Mesothelial cell of epicardium (in vitro differentiated cells): ENCODE data around the gene PCDH11Y. TPM values are rescaled to one million over a fixed set of nuclear protein-coding genes. Genes with fewer than 3 reads are reported as not detected.
A peak's percentile ranks its signal among the peaks of the same experiment; 100 is the strongest.
"Not testable (repeated sequence)": the region's sequence is repeated elsewhere in the genome, so short reads cannot be mapped to it uniquely, and the experiment has no call there.

Experiments
- DNase-seq, 2 experiments: peaks; one replicate each; pipeline ENCODE4 v3.0.0; 2021; ENCODE audit warnings: low spot score in 2 of 2; ENCODE audit not compliant: unreplicated experiment in 2 of 2
- H3K27ac Mint-ChIP-seq: 2 replicates; pipeline ENCODE4 v1.8.0; 2021; ENCODE audit warnings: mixed read lengths
- H3K27me3 Mint-ChIP-seq: 2 replicates; pipeline ENCODE4 v1.8.0; 2021; ENCODE audit warnings: low read depth, mixed read lengths
- H3K36me3 Mint-ChIP-seq: 2 replicates; pipeline ENCODE4 v1.8.0; 2021; ENCODE audit warnings: mixed read lengths
- H3K4me1 Mint-ChIP-seq: 2 replicates; pipeline ENCODE4 v1.8.0; 2021; ENCODE audit warnings: mixed read lengths
- H3K4me3 Mint-ChIP-seq: 2 replicates; pipeline ENCODE4 v1.8.0; 2021; ENCODE audit warnings: mild to moderate bottlenecking, moderate library complexity, mixed read lengths
- H3K9me3 Mint-ChIP-seq: 2 replicates; pipeline ENCODE4 v1.8.0; 2021; ENCODE audit warnings: mixed read lengths
- total RNA-seq: library from RNA; stranded (reverse); gene quantifications from 3 replicates; pipeline ENCODE4 v1.2.1, GENCODE V29; 2021

The PCDH11Y gene, protein sequence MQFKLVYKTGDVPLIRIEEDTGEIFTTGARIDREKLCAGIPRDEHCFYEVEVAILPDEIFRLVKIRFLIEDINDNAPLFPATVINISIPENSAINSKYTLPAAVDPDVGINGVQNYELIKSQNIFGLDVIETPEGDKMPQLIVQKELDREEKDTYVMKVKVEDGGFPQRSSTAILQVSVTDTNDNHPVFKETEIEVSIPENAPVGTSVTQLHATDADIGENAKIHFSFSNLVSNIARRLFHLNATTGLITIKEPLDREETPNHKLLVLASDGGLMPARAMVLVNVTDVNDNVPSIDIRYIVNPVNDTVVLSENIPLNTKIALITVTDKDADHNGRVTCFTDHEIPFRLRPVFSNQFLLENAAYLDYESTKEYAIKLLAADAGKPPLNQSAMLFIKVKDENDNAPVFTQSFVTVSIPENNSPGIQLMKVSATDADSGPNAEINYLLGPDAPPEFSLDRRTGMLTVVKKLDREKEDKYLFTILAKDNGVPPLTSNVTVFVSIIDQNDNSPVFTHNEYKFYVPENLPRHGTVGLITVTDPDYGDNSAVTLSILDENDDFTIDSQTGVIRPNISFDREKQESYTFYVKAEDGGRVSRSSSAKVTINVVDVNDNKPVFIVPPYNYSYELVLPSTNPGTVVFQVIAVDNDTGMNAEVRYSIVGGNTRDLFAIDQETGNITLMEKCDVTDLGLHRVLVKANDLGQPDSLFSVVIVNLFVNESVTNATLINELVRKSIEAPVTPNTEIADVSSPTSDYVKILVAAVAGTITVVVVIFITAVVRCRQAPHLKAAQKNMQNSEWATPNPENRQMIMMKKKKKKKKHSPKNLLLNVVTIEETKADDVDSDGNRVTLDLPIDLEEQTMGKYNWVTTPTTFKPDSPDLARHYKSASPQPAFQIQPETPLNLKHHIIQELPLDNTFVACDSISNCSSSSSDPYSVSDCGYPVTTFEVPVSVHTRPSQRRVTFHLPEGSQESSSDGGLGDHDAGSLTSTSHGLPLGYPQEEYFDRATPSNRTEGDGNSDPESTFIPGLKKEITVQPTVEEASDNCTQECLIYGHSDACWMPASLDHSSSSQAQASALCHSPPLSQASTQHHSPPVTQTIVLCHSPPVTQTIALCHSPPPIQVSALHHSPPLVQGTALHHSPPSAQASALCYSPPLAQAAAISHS (N-terminal part only)
- total RNA-seq: 0.69 to 2.7 TPM (median 1.6 TPM) in 3 replicates

DNA sequence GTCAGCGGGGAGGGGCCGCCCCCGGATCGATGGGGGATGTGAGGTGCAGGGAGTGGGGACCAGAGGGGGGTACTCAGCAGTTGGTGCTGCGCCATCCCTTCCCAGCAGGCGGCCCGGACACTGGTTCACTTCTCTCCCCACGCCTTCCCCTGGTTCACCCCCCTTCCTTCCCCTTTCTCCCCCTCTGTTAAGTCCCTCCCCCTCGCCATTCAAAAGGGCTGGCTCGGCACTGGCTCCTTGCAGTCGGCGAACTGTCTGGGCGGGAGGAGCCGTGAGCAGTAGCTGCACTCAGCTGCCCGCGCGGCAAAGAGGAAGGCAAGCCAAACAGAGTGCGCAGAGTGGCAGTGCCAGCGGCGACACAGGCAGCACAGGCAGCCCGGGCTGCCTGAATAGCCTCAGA lies at the start of gene PCDH11Y:
TSS of gene PCDH11Y (plus strand) at position 240 of the 400 bp plus-strand sequence. CDS start 56,804 bp downstream, outside the sequence.
- DNase-seq, H3K27me3 Mint-ChIP-seq, H3K27ac Mint-ChIP-seq, H3K9me3 Mint-ChIP-seq, H3K36me3 Mint-ChIP-seq, H3K4me3 Mint-ChIP-seq, H3K4me1 Mint-ChIP-seq: not testable (repeated sequence)

DNA sequence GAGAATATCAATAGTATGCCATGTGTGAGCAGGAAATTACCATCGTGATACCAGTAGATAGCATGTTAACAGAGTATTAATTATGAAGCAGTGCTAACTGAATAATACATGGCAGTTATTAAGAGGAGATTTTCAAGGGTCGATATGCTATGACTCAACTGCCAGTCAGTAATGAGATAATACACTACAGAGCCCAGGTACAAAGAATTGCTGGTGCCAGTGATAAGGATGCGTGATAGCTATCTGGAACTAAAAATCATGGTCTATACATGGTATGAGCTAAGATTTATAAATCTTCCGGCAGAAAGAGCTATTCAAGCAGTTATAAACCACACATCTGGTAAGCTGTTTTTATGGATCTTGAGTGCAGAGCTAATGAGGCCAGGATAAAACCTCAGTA lies 32.2 kb upstream of the PCDH11Y start:
- not testable (repeated sequence) for H3K27ac Mint-ChIP-seq, H3K9me3 Mint-ChIP-seq, H3K36me3 Mint-ChIP-seq, H3K27me3 Mint-ChIP-seq, H3K4me3 Mint-ChIP-seq, H3K4me1 Mint-ChIP-seq, DNase-seq

DNA sequence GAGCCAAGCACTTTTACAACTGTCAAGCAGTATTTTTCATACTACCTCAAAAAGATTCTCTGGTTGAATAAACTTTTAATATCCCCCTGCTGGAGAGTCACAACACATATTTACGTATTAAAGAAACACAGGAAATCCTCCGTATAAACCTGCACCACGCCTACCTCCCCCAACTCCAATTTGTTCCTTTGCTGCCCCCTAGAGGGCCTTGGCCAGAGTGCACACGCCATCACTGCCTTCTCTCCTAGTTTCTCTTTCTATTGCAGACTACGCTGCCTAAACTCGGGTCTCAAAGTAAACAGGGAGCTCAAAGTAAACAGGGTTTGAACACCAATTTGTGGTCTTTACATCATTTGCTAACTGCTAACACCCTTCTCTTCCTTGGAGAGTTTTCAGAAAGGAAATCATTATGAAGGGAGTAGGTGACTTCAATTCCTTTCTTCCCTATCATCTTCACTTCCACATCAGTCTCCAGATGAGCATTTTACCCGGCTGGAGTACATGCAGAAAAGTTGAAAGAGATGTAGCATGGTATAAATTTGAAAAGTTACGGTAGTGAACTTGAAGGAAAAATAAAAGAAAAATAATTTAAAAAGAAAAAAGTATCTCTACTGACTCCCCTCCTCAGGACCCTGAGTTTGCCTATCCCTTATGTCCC lies 8.2 kb upstream of the PCDH11Y start:
- H3K27me3 Mint-ChIP-seq, H3K27ac Mint-ChIP-seq, H3K4me3 Mint-ChIP-seq, DNase-seq, H3K36me3 Mint-ChIP-seq, H3K9me3 Mint-ChIP-seq, H3K4me1 Mint-ChIP-seq: not testable (repeated sequence)

DNA sequence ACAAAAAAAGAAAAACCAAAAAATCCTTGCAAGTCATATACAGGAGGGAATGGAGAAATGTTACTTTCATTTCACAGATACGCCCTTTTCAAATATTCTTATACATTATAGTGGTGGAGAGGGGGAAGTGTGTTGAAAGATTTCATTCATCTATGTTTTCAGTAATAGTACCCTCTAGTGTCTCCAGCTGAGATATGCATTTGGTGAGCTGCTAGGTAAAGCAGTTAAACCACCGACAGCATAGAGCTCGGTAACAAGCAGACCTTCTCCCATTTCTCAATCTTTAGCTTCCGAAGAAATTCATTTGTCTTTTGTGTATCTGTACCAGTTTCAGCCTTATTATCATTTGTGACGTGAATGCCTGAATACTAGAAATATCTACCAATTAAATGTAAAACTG lies 5.2 kb upstream of the PCDH11Y start:
- not testable (repeated sequence) for H3K9me3 Mint-ChIP-seq, DNase-seq, H3K27me3 Mint-ChIP-seq, H3K27ac Mint-ChIP-seq, H3K4me1 Mint-ChIP-seq, H3K36me3 Mint-ChIP-seq, H3K4me3 Mint-ChIP-seq

DNA sequence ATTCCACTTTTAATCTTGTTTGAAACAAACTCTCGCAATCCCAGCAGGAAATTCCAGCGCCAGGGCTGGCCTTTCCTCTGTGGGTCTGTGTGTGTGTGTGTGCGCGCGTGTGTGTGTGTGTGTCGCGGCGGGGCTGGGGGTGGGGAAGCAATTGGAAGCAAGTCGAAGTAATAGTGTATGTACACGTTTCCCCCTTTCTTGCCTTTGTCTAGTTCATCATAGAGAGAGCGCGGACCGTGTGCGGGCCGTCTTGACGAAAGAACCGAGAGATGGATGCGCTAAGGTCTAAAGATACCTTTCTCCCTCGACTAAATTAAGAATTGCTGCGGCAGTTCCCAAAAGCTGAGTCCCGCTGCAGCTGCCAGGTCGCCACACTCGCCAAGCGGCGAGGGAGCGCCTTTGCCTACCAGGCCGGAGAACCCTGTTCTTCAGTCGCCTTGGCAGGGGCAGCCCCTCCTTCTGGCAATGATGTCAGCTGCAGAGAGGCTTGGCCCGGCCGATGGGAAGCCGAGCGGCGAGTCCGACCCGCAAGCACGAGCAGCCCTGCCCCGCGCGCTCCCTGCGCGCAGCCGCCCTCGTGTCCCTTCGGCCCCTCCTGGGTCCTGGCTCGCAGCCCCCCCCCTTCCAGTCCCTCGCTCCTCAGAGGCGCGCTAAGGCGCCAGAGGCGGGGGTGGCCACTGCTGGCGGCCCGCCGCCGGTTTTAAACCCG lies 2.5 kb downstream of the PCDH11Y start:
- H3K4me1 Mint-ChIP-seq, DNase-seq, H3K36me3 Mint-ChIP-seq, H3K27me3 Mint-ChIP-seq, H3K9me3 Mint-ChIP-seq, H3K27ac Mint-ChIP-seq: not testable (repeated sequence)
- peak overlapping the region; percentile 44 for H3K4me3 Mint-ChIP-seq

DNA sequence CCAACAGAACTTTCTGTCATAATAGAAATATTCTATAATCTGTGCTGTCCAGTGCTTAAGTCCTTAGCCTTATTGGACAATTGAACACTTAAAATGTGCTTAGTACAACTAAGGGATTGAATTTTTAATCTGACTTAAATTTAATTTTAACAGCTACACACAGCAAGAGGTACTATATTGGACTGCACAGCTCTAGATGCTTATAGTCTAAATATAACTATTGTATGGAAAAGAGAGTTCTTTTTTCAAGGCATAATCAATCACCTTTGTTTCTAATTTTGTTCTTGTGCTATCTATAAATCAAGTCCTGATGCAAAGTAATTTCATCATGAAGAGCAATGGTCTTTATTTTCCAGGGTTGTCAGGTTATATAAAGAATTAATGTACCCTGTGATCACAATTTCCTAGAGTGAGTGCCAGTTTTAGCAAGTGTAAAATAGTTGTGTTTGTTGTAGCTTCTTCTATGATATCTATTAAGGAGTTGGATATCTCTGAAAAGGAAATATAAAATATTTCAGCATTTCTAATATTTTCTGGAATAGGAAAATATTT lies 39.0 kb downstream of the PCDH11Y start:
- H3K27me3 Mint-ChIP-seq, H3K4me1 Mint-ChIP-seq, H3K36me3 Mint-ChIP-seq, H3K27ac Mint-ChIP-seq, H3K4me3 Mint-ChIP-seq, DNase-seq, H3K9me3 Mint-ChIP-seq: not testable (repeated sequence)

DNA sequence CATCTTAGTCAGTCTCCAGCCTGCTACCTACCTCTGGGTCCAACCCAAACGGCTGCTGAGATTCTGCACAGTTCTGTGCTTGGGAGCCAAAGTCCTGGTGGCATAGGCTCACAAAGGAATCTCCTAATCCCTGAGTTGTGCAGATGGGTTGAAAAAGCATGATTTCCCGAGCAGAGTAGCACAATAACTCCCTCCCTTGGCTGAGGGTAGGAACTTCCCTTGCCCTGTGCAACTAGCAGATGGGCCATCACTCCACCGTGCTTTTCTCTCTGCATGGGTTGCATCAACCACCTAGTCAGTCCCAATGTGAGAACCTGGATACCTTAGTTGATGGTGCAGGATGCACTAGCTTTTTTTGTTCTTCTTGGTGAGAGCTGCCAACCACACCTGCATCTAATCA lies 82.9 kb downstream of the PCDH11Y start:
- not testable (repeated sequence) for H3K4me3 Mint-ChIP-seq, H3K36me3 Mint-ChIP-seq, DNase-seq, H3K27ac Mint-ChIP-seq, H3K9me3 Mint-ChIP-seq, H3K4me1 Mint-ChIP-seq, H3K27me3 Mint-ChIP-seq

DNA sequence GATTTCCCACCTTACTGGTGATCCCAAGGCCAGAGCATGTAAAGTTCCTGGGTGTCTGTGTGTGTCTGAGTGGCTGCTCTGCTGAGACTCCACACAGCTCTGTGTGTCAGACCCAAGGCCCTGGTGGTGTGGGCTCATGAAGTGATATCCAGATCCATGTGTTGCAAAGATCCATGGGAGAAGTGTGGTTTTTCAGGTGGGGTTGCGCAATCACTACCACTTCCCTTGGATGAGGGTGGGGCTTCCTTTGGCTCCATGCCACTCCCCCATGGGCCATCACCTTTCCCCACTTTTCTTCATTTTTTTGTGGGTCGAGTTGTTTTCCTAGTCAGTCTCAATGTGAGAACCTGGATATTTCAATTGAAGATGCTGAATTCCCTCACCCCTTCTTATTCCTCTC lies 182.9 kb downstream of the PCDH11Y start:
- not testable (repeated sequence) for DNase-seq, H3K27me3 Mint-ChIP-seq, H3K27ac Mint-ChIP-seq, H3K9me3 Mint-ChIP-seq, H3K4me1 Mint-ChIP-seq, H3K36me3 Mint-ChIP-seq, H3K4me3 Mint-ChIP-seq

DNA sequence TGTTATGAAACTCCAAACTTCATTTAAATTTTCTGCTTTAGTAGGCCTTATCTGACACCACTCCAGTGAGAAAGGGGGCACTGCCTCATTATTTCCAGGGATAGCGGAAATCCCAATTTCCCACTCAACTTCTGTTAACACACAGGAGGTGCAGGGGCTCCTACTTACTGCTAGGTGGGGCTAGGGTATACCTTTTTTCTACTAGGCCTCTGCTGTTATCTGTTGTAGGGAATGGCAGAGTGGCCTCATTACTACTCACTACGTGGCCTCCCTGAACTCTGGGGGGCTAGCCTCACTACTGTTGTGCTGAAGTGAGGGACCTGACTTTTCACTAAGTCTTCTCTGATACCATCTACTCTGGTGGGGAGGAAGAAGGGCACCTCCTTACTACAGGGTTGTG lies 215.0 kb downstream of the PCDH11Y start:
- H3K4me3 Mint-ChIP-seq, DNase-seq, H3K27me3 Mint-ChIP-seq, H3K27ac Mint-ChIP-seq, H3K36me3 Mint-ChIP-seq, H3K4me1 Mint-ChIP-seq, H3K9me3 Mint-ChIP-seq: not testable (repeated sequence)

DNA sequence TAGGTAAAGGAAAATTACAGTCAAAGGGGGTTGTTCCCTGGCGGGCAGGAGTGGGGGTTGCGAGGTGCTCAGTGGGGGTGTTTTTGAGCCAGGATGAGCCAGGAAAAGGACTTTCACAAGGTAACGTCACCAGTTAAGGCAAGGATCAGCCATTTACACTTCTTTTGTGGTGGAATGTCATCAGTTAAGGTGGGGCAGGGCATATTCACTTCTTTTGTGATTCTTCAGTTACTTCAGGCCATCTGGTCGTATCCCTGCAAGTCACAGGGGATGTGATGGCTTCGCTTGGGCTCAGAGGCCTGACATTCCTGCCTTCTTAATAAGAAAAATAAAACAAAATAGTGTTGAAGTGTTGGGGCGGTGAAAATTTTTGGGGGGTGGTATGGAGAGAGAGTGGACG lies 324.8 kb downstream of the PCDH11Y start:
- H3K4me3 Mint-ChIP-seq, H3K36me3 Mint-ChIP-seq, DNase-seq, H3K4me1 Mint-ChIP-seq, H3K9me3 Mint-ChIP-seq, H3K27me3 Mint-ChIP-seq, H3K27ac Mint-ChIP-seq: not testable (repeated sequence)

DNA sequence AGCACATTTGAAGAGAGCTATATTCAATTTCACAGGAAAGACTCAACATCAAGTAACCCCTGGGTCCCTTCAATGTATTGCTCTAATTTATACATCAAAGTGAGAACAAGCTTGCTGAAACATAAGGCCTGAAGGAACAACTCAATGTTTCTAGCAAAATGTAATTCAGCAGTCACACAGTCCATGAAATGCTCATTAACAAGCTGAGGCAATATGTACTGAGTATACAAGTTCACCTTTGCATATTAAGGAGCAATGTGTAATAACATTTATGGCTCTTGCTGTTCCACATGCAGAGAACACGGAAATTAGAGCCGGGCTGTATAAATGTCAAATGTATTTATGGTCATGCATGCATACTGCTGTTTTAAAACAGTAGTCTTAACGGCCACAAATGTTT lies 342.1 kb downstream of the PCDH11Y start:
- H3K4me1 Mint-ChIP-seq, H3K36me3 Mint-ChIP-seq, H3K9me3 Mint-ChIP-seq, H3K27ac Mint-ChIP-seq, H3K27me3 Mint-ChIP-seq, H3K4me3 Mint-ChIP-seq, DNase-seq: not testable (repeated sequence)

DNA sequence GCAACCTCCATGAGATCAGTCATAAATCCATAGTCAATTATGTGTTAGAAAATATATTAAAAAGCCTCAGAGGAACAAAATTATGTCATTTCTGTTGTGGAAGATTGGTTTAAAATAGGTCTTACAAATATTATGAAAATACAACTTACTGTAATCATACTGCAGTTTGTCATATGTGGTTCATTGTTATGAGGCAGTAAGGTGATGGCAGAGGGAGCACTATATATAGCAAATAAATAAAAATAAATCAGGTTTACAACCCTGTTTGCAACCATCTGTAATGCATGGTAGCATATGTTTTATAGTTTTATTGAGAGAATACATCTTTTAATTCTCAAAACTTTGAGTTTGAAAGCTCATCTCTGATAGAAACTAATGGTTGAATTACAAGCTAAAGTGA lies 543.6 kb downstream of the PCDH11Y start:
- not testable (repeated sequence) for H3K36me3 Mint-ChIP-seq, H3K27ac Mint-ChIP-seq, H3K4me3 Mint-ChIP-seq, DNase-seq, H3K9me3 Mint-ChIP-seq, H3K4me1 Mint-ChIP-seq, H3K27me3 Mint-ChIP-seq

DNA sequence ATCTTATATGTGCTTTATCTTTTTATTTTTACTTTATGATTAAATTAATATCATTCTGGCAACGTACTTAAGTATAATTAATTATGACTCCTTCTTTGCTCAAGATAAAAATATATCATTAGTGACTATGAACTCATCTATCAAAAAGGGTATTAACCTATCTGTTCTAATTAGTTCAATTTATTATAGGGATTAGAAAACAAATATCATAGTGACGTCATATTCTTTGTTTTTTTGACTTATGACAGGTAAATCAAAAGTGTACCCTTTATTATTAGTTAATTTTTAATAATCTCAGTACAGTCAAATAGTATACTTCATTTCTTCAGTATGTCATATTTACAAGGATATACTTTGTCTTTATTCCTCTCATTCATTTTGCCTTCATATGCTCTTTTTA lies 638.5 kb downstream of the PCDH11Y start:
- not testable (repeated sequence) for H3K9me3 Mint-ChIP-seq, H3K27ac Mint-ChIP-seq, H3K36me3 Mint-ChIP-seq, H3K4me1 Mint-ChIP-seq, H3K4me3 Mint-ChIP-seq, H3K27me3 Mint-ChIP-seq, DNase-seq
